Measurements from ENCODE around the gene DNASE2.

- TF ChIP-seq POLR2AphosphoS5 (IDR thresholded peaks at IDR 0.05) (no peak), CTCF (IDR thresholded peaks at IDR 0.05) (no peak), POLR2A (IDR thresholded peaks at IDR 0.05; ENCODE audit: low read depth) (no peak)
These were observed 9.6 kb downstream of the DNASE2 start for GRCh38 chr19:12871681-12872080.

Data from esophagus muscularis mucosa (tissue), 3 donors.